Spleen (tissue), 11 donors: ENCODE measurements around the gene CIZ1. TPM values are rescaled to one million over a fixed set of nuclear protein-coding genes. Genes with fewer than 3 reads are reported as not detected.
A peak's percentile ranks its signal among the peaks of the same experiment; 100 is the strongest.

Experiments used
- DNase-seq: peaks from one replicate; pipeline ENCODE4 v3.0.0-alpha.2; 2020
- H3K27ac ChIP-seq, 8 donors: fragments of 200-600 bp; sonication (generic) in 7 of 8; 1 replicate in 4 of 8; 2 replicates in 4 of 8; pipeline versions ENCODE4 v1.5.0 to v1.8.0; 2016 to 2021; ENCODE audit warnings: inconsistent platforms in 4 of 8, mild to moderate bottlenecking in 4 of 8, moderate library complexity in 1 of 8
- H3K27me3 ChIP-seq, 7 donors: fragments of 200-600 bp; sonication (generic) in 6 of 7; replicated peaks in 1 of 7; 1 replicate in 4 of 7; 2 replicates in 3 of 7; pipeline versions ENCODE4 v1.5.0 to v1.8.0; 2016 to 2021; ENCODE audit warnings: inconsistent platforms in 3 of 7, mild to moderate bottlenecking in 1 of 7
- H3K36me3 ChIP-seq, 6 donors: fragments of 200-600 bp; sonication (generic) in 5 of 6; 1 replicate in 4 of 6; 2 replicates in 2 of 6; pipeline versions ENCODE4 v1.5.0 to v1.8.0; 2016 to 2021; ENCODE audit warnings: inconsistent platforms in 2 of 6
- H3K4me1 ChIP-seq, 6 donors: fragments of 200-600 bp; sonication (generic) in 5 of 6; 1 replicate in 3 of 6; 2 replicates in 3 of 6; pipeline versions ENCODE4 v1.5.0 to v1.8.0; 2016 to 2021; ENCODE audit warnings: inconsistent platforms in 3 of 6
- H3K4me3 ChIP-seq, 8 donors: fragments of 200-600 bp; sonication (generic) in 7 of 8; 1 replicate in 4 of 8; 2 replicates in 4 of 8; pipeline versions ENCODE4 v1.5.0 to v1.8.0; 2016 to 2021; ENCODE audit warnings: inconsistent platforms in 4 of 8, mild to moderate bottlenecking in 4 of 8, moderate library complexity in 2 of 8
- H3K9me3 ChIP-seq, 8 donors: fragments of 200-600 bp; sonication (generic) in 7 of 8; 1 replicate in 4 of 8; 2 replicates in 4 of 8; pipeline versions ENCODE4 v1.5.0 to v1.8.0; 2016 to 2021; ENCODE audit warnings: inconsistent platforms in 4 of 8
- POLR2A ChIP-seq, 3 donors: fragments of 450-650 bp; IDR thresholded peaks; one replicate each; pipeline ENCODE4 v1.5.1; 2017; ENCODE audit warnings: antibody characterized with exemption in 3 of 3, mild to moderate bottlenecking in 1 of 3
- POLR2AphosphoS5 ChIP-seq, 3 donors: sonication (generic); formaldehyde crosslinking; IDR thresholded peaks; one replicate each; pipeline ENCODE4 v1.5.1; 2017; ENCODE audit warnings: antibody characterized with exemption in 3 of 3
- WGBS, 5 donors: extraction: QIAGEN DNeasy Blood & Tissue Kit in 3 of 5; methylation state at CpG; one replicate each; pipeline versions ENCODE4 v1.1.5 to v1.1.7; 2013 to 2018; 5-methylcytosine and 5-hydroxymethylcytosine counted together
- intact Hi-C: fragments of 100-400 bp; cut with DNase I; formaldehyde crosslinking; loops from one replicate; pipeline ENCODE4 v1.15.0; 2023; ENCODE audit warnings: low total_unique reads
- polyA plus RNA-seq, 3 donors: library from polyadenylated mRNA; stranded (reverse); fragments of 200-250 nt; gene quantifications; one replicate each; pipeline ENCODE4 v1.2.1, GENCODE V29; 2013
- total RNA-seq, 7 donors: library from RNA; depleted of rRNA in 3 of 7; stranded (reverse); fragments of >200 nt in 3 of 7; fragmentation: NEBNext Ultra II Directional in 4 of 7; extraction: Animal tissue kit (Norgen Biotek cat#: 25700) in 4 of 7; gene quantifications; one replicate each; pipeline versions ENCODE4 v1.1.0 to v1.2.1, GENCODE V29; 2016 to 2021
- TF ChIP-seq, protein P1 (sequence below), 11 experiments: fragments of 200-600 bp in 7 of 11; fragments of 450-650 bp in 4 of 11; sonication (generic) in 4 of 11; IDR thresholded peaks in 8 of 11; conservative IDR thresholded peaks in 3 of 11; 1 replicate in 7 of 11; 2 replicates in 4 of 11; pipeline versions ENCODE4 v1.4.0 to v1.8.0; 2016 to 2021; ENCODE audit warnings: antibody characterized with exemption in 11 of 11, inconsistent platforms in 4 of 11, mild to moderate bottlenecking in 1 of 11
- donor health status: healthy with polysubstance abuse.
- donor health status: DM: no; HTN: no; CAD: no; lungs with moderate emphysema.
- donor health status: DM: no; HTN: no; CAD: no.
- donor health status: Bipolar disorder and iron deficiency.
- donor health status: healthy.
- donor health status: DM: no; HTN: no; CAD: no.
- donor health status: DM: yes; HTN: yes; CAD: no.

CIZ1 gene
- total and polyA plus RNA-seq, 10 donors: 24.7 to 98.2 (median 77.2) TPM

GRCh38 chr9:128153060-128153946 is 38.1 kb downstream of the CIZ1 start:
- H3K4me3 ChIP-seq: no peak overlapping the region
- H3K27me3 ChIP-seq: no peaks in the 10 kb centered on the region
- H3K4me1 ChIP-seq: peaks cover 0 to 34% (median 4%) of the 10 kb centered on the region in 6 donors
- peak overlapping the region in 1 of 8 donors; percentile 13 for H3K27ac ChIP-seq
- intact Hi-C loops: no loop called here
- peak; percentile 61 for DNase-seq
- H3K36me3 ChIP-seq: no peaks in the 10 kb centered on the region
- no peaks in the 10 kb centered on the region for H3K9me3 ChIP-seq
- WGBS, 5 donors: 85 to 93% (median 86%) methylated on average over 16 to 26 of the region's 26 CpGs
- TF ChIP-seq POLR2AphosphoS5 (IDR thresholded peaks at IDR 0.05) (no peak), POLR2A (IDR thresholded peaks at IDR 0.05) (no peak)
- TF ChIP-seq, protein P1, sequence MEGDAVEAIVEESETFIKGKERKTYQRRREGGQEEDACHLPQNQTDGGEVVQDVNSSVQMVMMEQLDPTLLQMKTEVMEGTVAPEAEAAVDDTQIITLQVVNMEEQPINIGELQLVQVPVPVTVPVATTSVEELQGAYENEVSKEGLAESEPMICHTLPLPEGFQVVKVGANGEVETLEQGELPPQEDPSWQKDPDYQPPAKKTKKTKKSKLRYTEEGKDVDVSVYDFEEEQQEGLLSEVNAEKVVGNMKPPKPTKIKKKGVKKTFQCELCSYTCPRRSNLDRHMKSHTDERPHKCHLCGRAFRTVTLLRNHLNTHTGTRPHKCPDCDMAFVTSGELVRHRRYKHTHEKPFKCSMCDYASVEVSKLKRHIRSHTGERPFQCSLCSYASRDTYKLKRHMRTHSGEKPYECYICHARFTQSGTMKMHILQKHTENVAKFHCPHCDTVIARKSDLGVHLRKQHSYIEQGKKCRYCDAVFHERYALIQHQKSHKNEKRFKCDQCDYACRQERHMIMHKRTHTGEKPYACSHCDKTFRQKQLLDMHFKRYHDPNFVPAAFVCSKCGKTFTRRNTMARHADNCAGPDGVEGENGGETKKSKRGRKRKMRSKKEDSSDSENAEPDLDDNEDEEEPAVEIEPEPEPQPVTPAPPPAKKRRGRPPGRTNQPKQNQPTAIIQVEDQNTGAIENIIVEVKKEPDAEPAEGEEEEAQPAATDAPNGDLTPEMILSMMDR (IDR thresholded peaks at IDR 0.05 in 8 of 11, conservative IDR thresholded peaks at IDR 0.05 in 3 of 11): no peak

- intact Hi-C loops: no loop called here
- H3K27ac ChIP-seq: peak overlapping the region in 2 of 8 donors; percentile 52 to 69
- no peaks in the 10 kb centered on the region for H3K27me3 ChIP-seq
- no peaks in the 10 kb centered on the region for H3K36me3 ChIP-seq
- 87 to 96% (median 92%) methylated on average over 12 to 13 of the region's 13 CpGs for WGBS, 5 donors
- peaks cover 0 to 37% (median 4%) of the 10 kb centered on the region in 6 donors for H3K4me1 ChIP-seq
- no peaks in the 10 kb centered on the region for H3K9me3 ChIP-seq
- TF ChIP-seq, protein P1 (IDR thresholded peaks at IDR 0.05 in 8 of 11, conservative IDR thresholded peaks at IDR 0.05 in 3 of 11): no peak
- TF ChIP-seq POLR2AphosphoS5 (IDR thresholded peaks at IDR 0.05) (no peak), POLR2A (IDR thresholded peaks at IDR 0.05) (no peak)
- peak; percentile 56 for DNase-seq
- no peak overlapping the region for H3K4me3 ChIP-seq
Observed at GRCh38 chr9:128152133-128153059, 39.0 kb downstream of the CIZ1 start.

DNA sequence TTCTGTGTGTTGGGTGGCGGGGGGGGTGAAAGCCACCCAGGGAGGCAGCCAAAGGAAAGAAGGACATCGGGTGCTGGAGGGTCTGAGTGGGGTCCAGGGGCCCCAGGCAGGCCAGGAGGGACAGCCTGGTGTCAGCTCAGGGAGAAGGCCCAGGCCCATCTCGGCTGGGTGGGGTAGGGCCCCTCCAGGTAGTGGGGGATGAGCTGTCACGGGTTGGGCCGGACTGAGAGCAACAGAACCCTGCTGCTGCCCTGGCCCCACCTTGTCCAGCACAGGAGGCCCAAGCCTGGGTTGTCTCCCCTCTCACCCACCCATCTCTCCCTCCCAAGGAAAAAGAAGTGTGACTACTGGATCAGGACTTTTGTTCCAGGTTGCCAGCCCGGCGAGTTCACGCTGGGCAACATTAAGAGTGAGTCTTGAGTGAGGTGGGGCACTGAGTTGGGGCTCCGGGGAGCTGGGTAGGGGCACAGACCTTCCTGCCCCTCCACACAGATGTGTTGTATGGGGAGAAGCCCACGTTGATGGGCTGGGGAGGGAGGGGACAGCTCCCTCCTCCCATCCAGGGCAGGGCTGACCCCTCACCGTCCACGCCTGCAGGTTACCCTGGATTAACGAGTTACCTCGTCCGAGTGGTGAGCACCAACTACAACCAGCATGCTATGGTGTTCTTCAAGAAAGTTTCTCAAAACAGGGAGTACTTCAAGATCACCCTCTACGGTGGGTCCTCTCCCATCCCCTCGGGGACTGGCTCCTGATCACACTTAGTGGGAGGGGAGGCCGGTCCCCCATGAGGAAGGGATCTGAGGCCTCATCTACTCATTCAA is 39.9 kb downstream of the CIZ1 start:
- TF ChIP-seq POLR2A (IDR thresholded peaks at IDR 0.05) (no peak), POLR2AphosphoS5 (IDR thresholded peaks at IDR 0.05) (no peak)
- TF ChIP-seq, protein P1 (IDR thresholded peaks at IDR 0.05 in 8 of 11, conservative IDR thresholded peaks at IDR 0.05 in 3 of 11): no peak
- Histone ChIP-seq H3K27ac (peak overlapping the region in 3 of 8 donors; percentile 52 to 73 (median 69)), H3K4me3 (no peak overlapping the region), H3K27me3 (no peaks in the 10 kb centered on the region), H3K4me1 (peaks cover 0 to 37% (median 4%) of the 10 kb centered on the region in 6 donors), H3K9me3 (no peaks in the 10 kb centered on the region), H3K36me3 (no peaks in the 10 kb centered on the region)
- peak; percentile 63 for DNase-seq
- 82 to 92% (median 88%) methylated on average over 9 to 18 of the region's 18 CpGs for WGBS, 5 donors
- intact Hi-C loops: no loop called here
